KMS-11 (cell line): ENCODE measurements around the gene UQCRC2.

Source experiments
- H2AFZ ChIP-seq: fragments of 200-600 bp; sonication (generic); 2 replicates; pipeline ENCODE4 v1.6.1; 2016; ENCODE audit warnings: antibody characterized with exemption, mixed run types, low read depth
- H3K27ac ChIP-seq: fragments of 200-600 bp; sonication (generic); 2 replicates; pipeline ENCODE4 v1.6.1; 2016; ENCODE audit warnings: mild to moderate bottlenecking, mixed run types
- H3K27me3 ChIP-seq: fragments of 200-600 bp; sonication (generic); 2 replicates; pipeline ENCODE4 v1.6.1; 2017; ENCODE audit warnings: mild to moderate bottlenecking, low read depth, mixed run types, moderate library complexity; ENCODE audit not compliant: insufficient read depth
- H3K36me3 ChIP-seq: fragments of 200-600 bp; sonication (generic); 2 replicates; pipeline ENCODE4 v1.6.1; 2017; ENCODE audit warnings: mild to moderate bottlenecking, mixed run types; ENCODE audit not compliant: insufficient read depth
- H3K4me1 ChIP-seq: fragments of 200-600 bp; sonication (generic); 2 replicates; pipeline ENCODE4 v1.6.1; 2016; ENCODE audit warnings: mild to moderate bottlenecking, low read depth, mixed run types; ENCODE audit not compliant: poor library complexity, severe bottlenecking
- H3K4me2 ChIP-seq: fragments of 200-600 bp; sonication (generic); 2 replicates; pipeline ENCODE4 v1.7.0; 2016; ENCODE audit warnings: mild to moderate bottlenecking, mixed run types
- H3K4me3 ChIP-seq: fragments of 200-600 bp; sonication (generic); IDR thresholded peaks from 2 replicates; pipeline ENCODE4 v1.6.1; 2017; ENCODE audit warnings: low read depth, low read length, mixed read lengths; ENCODE audit not compliant: insufficient read depth
- H3K79me2 ChIP-seq: fragments of 200-600 bp; sonication (generic); 2 replicates; pipeline ENCODE4 v1.6.1; 2016; ENCODE audit warnings: low read depth, mixed run types; ENCODE audit not compliant: insufficient read depth
- H3K9ac ChIP-seq: fragments of 200-600 bp; sonication (generic); 2 replicates; pipeline ENCODE4 v1.6.1; 2016; ENCODE audit warnings: mild to moderate bottlenecking, mixed run types
- H4K20me1 ChIP-seq: fragments of 200-600 bp; sonication (generic); 2 replicates; pipeline ENCODE4 v1.6.1; 2016; ENCODE audit warnings: mild to moderate bottlenecking, mixed run types; ENCODE audit not compliant: insufficient read depth
- CTCF ChIP-seq: fragments of 200-600 bp; sonication (generic); conservative IDR thresholded peaks from 2 replicates; pipeline ENCODE4 v1.6.1; 2017; ENCODE audit warnings: low read depth, mild to moderate bottlenecking, antibody characterized with exemption, low read length, moderate library complexity, mixed read lengths

UQCRC2 gene

GRCh38 chr16:22012241-22012640, 59.1 kb downstream of the UQCRC2 start:
- Histone ChIP-seq H4K20me1 (no peaks in the 10 kb centered on the region), H3K4me2 (no peak overlapping the region), H3K27ac (no peak overlapping the region), H3K4me1 (peaks cover 21% of the 10 kb centered on the region), H2AFZ (no peak overlapping the region), H3K9ac (no peak overlapping the region), H3K36me3 (no peaks in the 10 kb centered on the region), H3K4me3 (no peak overlapping the region), H3K27me3 (no peaks in the 10 kb centered on the region), H3K79me2 (peaks cover 31% of the 10 kb centered on the region; the same call in 1 of the 2 replicates)
- TF ChIP-seq CTCF = no peak

- Histone ChIP-seq H3K4me2 (no peak overlapping the region), H3K4me3 (no peak overlapping the region)
- no peak for TF ChIP-seq CTCF
These were observed 60.3 kb downstream of the UQCRC2 start for GRCh38 chr16:22013486-22013885.

GRCh38 chr16:22014271-22014873, 61.2 kb downstream of the UQCRC2 start:
- Histone ChIP-seq H3K79me2 (peaks cover 30% of the 10 kb centered on the region; the same call in 1 of the 2 replicates), H2AFZ (no peak overlapping the region), H3K4me3 (no peak overlapping the region), H4K20me1 (no peaks in the 10 kb centered on the region), H3K36me3 (no peaks in the 10 kb centered on the region), H3K9ac (no peak overlapping the region), H3K4me2 (peak overlapping the region; percentile 0; the same call in 1 of the 2 replicates), H3K27ac (no peak overlapping the region), H3K27me3 (no peaks in the 10 kb centered on the region), H3K4me1 (peaks cover 12% of the 10 kb centered on the region)
- no peak for TF ChIP-seq CTCF

More at GRCh38 chr16:22013486-22013885, 60.3 kb downstream of the UQCRC2 start:
- no peaks in the 10 kb centered on the region for H3K27me3 ChIP-seq
- no peak overlapping the region for H3K27ac ChIP-seq
- H2AFZ ChIP-seq = no peak overlapping the region
- H3K79me2 ChIP-seq = peaks cover 38% of the 10 kb centered on the region; the same call in 1 of the 2 replicates
- peaks cover 20% of the 10 kb centered on the region for H3K4me1 ChIP-seq
- H3K9ac ChIP-seq = no peak overlapping the region
- H4K20me1 ChIP-seq = no peaks in the 10 kb centered on the region
- no peaks in the 10 kb centered on the region for H3K36me3 ChIP-seq

GRCh38 chr16:22016927-22017326, 63.8 kb downstream of the UQCRC2 start:
- Histone ChIP-seq H3K4me3 (no peak overlapping the region), H3K27ac (no peak overlapping the region), H3K4me2 (no peak overlapping the region), H3K27me3 (no peaks in the 10 kb centered on the region), H4K20me1 (no peaks in the 10 kb centered on the region), H3K9ac (no peak overlapping the region), H2AFZ (no peak overlapping the region), H3K36me3 (no peaks in the 10 kb centered on the region), H3K4me1 (peaks cover 14% of the 10 kb centered on the region), H3K79me2 (peaks cover 16% of the 10 kb centered on the region; the same call in 1 of the 2 replicates)
- TF ChIP-seq CTCF = no peak
